Nephron progenitor cell (in vitro differentiated cells): Measurements from ENCODE around the gene EDDM3A.
"Not testable (repeated sequence)": the region's sequence is repeated elsewhere in the genome, so short reads cannot be mapped to it uniquely, and the experiment has no call there.

Experiments
- DNase-seq: peaks from one replicate; pipeline ENCODE4 v3.0.0; 2021
- H3K27ac Mint-ChIP-seq: 2 replicates; pipeline ENCODE4 v1.8.0; 2021; ENCODE audit warnings: mild to moderate bottlenecking, moderate library complexity, mixed read lengths
- H3K27me3 Mint-ChIP-seq: 2 replicates; pipeline ENCODE4 v1.8.0; 2021; ENCODE audit warnings: mild to moderate bottlenecking, low read depth, mixed read lengths; ENCODE audit not compliant: poor library complexity
- H3K36me3 Mint-ChIP-seq: 2 replicates; pipeline ENCODE4 v1.8.0; 2021; ENCODE audit warnings: low read depth, mixed read lengths
- H3K4me1 Mint-ChIP-seq: 2 replicates; pipeline ENCODE4 v1.8.0; 2021; ENCODE audit warnings: mixed read lengths
- H3K4me3 Mint-ChIP-seq: 2 replicates; pipeline ENCODE4 v1.8.0; 2021; ENCODE audit warnings: mild to moderate bottlenecking, moderate library complexity, mixed read lengths
- H3K9me3 Mint-ChIP-seq: 2 replicates; pipeline ENCODE4 v1.8.0; 2021; ENCODE audit warnings: mild to moderate bottlenecking, moderate library complexity, mixed read lengths
- CTCF ChIP-seq: fragments of 200-600 bp; sonication (generic); IDR thresholded peaks from 2 replicates; pipeline ENCODE4 v1.5.0; 2021; ENCODE audit warnings: antibody characterized with exemption

Gene EDDM3A

GRCh38 chr14:20754308-20754707 lies 8.6 kb downstream of the EDDM3A start:
- Mint-ChIP-seq H3K36me3 (peaks cover 9% of the 10 kb centered on the region), H3K27me3 (no peaks in the 10 kb centered on the region), H3K27ac (no peak overlapping the region), H3K4me3 (no peak overlapping the region), H3K9me3 (peaks cover 20% of the 10 kb centered on the region), H3K4me1 (peaks cover 13% of the 10 kb centered on the region)
- no peak for DNase-seq
- no peak for TF ChIP-seq CTCF

- TF ChIP-seq CTCF: no peak
- DNase-seq: no peak
- no peak overlapping the region for H3K27ac Mint-ChIP-seq
- no peak overlapping the region for H3K4me3 Mint-ChIP-seq
- peaks cover 20% of the 10 kb centered on the region for H3K9me3 Mint-ChIP-seq
- H3K4me1 Mint-ChIP-seq: peaks cover 14% of the 10 kb centered on the region
- no peaks in the 10 kb centered on the region for H3K27me3 Mint-ChIP-seq
- peaks cover 9% of the 10 kb centered on the region for H3K36me3 Mint-ChIP-seq
These were observed 9.3 kb downstream of the EDDM3A start for GRCh38 chr14:20755037-20755436.

DNA sequence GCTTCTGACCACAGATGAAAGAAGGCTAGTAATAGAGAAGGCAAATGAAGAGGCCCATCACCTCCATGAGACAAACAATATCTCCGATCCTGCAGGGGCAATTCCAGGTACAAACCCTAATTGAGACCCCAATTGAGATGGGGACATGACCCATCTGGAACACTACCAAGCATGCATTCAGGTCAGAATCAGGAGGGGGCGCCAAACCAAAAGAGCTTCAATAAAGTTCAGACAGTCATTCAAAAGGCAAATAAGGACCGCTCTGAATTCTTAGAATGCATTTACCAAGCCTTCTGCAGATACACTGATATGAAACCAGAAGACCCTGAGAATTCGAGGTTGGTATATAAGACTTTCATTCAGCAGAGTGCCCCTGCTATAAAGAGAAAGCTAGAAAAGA lies 12.3 kb downstream of the EDDM3A start:
- no peak overlapping the region for H3K4me3 Mint-ChIP-seq
- peak; percentile 25 for TF ChIP-seq CTCF
- H3K4me1 Mint-ChIP-seq: peaks cover 21% of the 10 kb centered on the region
- peaks cover 5% of the 10 kb centered on the region for H3K9me3 Mint-ChIP-seq
- peak overlapping the region; percentile 98 for H3K27ac Mint-ChIP-seq
- no peaks in the 10 kb centered on the region for H3K27me3 Mint-ChIP-seq
- peak; percentile 9 for DNase-seq
- H3K36me3 Mint-ChIP-seq: peaks cover 5% of the 10 kb centered on the region

GRCh38 chr14:20759465-20759864 lies 13.8 kb downstream of the EDDM3A start:
- not testable (repeated sequence) for H3K4me3 Mint-ChIP-seq, H3K9me3 Mint-ChIP-seq, H3K27ac Mint-ChIP-seq, H3K36me3 Mint-ChIP-seq, H3K27me3 Mint-ChIP-seq, DNase-seq
- peaks cover 21% of the 10 kb centered on the region for H3K4me1 Mint-ChIP-seq

DNA sequence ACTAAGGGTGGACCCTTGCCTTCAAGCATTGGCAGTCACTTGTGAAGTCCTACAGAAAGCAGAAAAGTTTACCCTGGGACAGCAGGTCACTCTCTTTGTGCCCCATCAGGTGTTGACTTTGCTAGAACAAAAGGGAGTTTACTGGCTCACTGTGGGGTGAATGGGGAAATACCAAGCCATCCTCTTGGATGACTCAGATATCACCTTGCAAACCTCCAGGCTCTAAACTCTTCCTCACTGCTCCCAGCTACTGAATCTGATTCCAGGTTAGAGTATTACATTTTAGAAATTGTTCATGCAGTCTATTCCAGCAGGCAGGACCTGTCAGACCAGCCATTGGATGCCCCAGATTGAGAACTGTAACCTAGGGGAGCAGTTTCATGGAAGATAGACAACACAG lies 15.3 kb downstream of the EDDM3A start:
- no peaks in the 10 kb centered on the region for H3K9me3 Mint-ChIP-seq
- no peak for TF ChIP-seq CTCF
- H3K27ac Mint-ChIP-seq: no peak overlapping the region
- peaks cover 21% of the 10 kb centered on the region for H3K4me1 Mint-ChIP-seq
- peaks cover 4% of the 10 kb centered on the region for H3K36me3 Mint-ChIP-seq
- H3K27me3 Mint-ChIP-seq: no peaks in the 10 kb centered on the region
- DNase-seq: no peak
- no peak overlapping the region for H3K4me3 Mint-ChIP-seq

DNA sequence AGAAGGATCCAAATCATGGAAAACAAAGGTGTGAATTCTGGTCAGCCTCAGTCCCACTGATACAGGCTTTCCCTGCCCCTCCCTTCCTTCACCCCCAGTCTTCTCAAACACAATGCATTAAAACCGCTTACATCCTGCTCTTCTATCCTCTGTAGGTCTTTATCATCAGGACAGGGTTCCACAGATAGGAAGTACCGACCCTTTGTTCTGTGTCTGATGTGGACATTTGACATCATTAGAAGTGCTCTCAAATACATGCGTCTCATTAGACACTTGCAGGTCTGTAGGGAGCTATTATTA lies 22.9 kb downstream of the EDDM3A start:
- no peak for DNase-seq
- Mint-ChIP-seq H3K27me3 (peaks cover 7% of the 10 kb centered on the region), H3K27ac (peak overlapping the region; percentile 75), H3K4me1 (peaks cover 22% of the 10 kb centered on the region), H3K9me3 (no peaks in the 10 kb centered on the region), H3K4me3 (no peak overlapping the region), H3K36me3 (peaks cover 5% of the 10 kb centered on the region)
- no peak for TF ChIP-seq CTCF

- Mint-ChIP-seq H3K27ac (no peak overlapping the region), H3K27me3 (peaks cover 7% of the 10 kb centered on the region), H3K4me3 (no peak overlapping the region), H3K9me3 (no peaks in the 10 kb centered on the region), H3K36me3 (peaks cover 5% of the 10 kb centered on the region), H3K4me1 (peaks cover 27% of the 10 kb centered on the region)
- DNase-seq: no peak
- TF ChIP-seq CTCF: no peak
These were observed 23.7 kb downstream of the EDDM3A start for GRCh38 chr14:20769421-20769820.
